Neural crest cell (in vitro differentiated cells): ENCODE measurements around the gene OR52D1. TPM values are rescaled to one million over a fixed set of nuclear protein-coding genes. Genes with fewer than 3 reads are reported as not detected.

Experiments used
- DNase-seq: peaks from one replicate; pipeline ENCODE4 v3.0.0; 2021; ENCODE audit warnings: low read depth, mixed read lengths, low spot score
- H3K27ac Mint-ChIP-seq: one replicate; pipeline ENCODE4 v1.8.0; 2021; ENCODE audit warnings: mild to moderate bottlenecking, mixed read lengths; ENCODE audit not compliant: unreplicated experiment
- H3K27me3 Mint-ChIP-seq: 2 replicates; pipeline ENCODE4 v1.8.0; 2021; ENCODE audit warnings: low read depth, mild to moderate bottlenecking, mixed read lengths
- H3K36me3 Mint-ChIP-seq: 2 replicates; pipeline ENCODE4 v1.8.0; 2021; ENCODE audit warnings: low read depth, mild to moderate bottlenecking, mixed read lengths
- H3K4me1 Mint-ChIP-seq: 2 replicates; pipeline ENCODE4 v1.8.0; 2021; ENCODE audit warnings: mixed read lengths
- H3K4me3 Mint-ChIP-seq: one replicate; pipeline ENCODE4 v1.8.0; 2021; ENCODE audit warnings: mild to moderate bottlenecking, mixed read lengths
- H3K9me3 Mint-ChIP-seq: 2 replicates; pipeline ENCODE4 v1.8.0; 2021; ENCODE audit warnings: mixed read lengths
- CTCF ChIP-seq: fragments of 200-600 bp; sonication (generic); conservative IDR thresholded peaks from 2 replicates; pipeline ENCODE4 v1.5.0; 2021; ENCODE audit warnings: antibody characterized with exemption, mild to moderate bottlenecking
- total RNA-seq: library from RNA; stranded (reverse); gene quantifications from 2 replicates; pipeline ENCODE4 v1.2.1, GENCODE V29; 2021

Gene OR52D1
- total RNA-seq, 1 donor from 2014 or later, result not detected

- Mint-ChIP-seq H3K27me3 (peaks cover 4% of the 10 kb centered on the region), H3K27ac (no peak overlapping the region), H3K4me1 (no peaks in the 10 kb centered on the region), H3K4me3 (no peak overlapping the region), H3K36me3 (no peaks in the 10 kb centered on the region), H3K9me3 (peaks cover 3% of the 10 kb centered on the region)
- DNase-seq, result no peak
- TF ChIP-seq CTCF, result no peak
Measured at GRCh38 chr11:5536482-5536881, 48.0 kb downstream of the OR52D1 start.

Other genes with a start within 250 kb of the OR52D1 start
- gene HBG1, start 238.8 kb upstream of the OR52D1 start, total RNA-seq, result not detected in 2 replicates
- not detected in 2 replicates for gene HBG2, start 233.9 kb upstream of the OR52D1 start, total RNA-seq
- gene HBE1, start 218.7 kb upstream of the OR52D1 start, total RNA-seq, result 0.45 and 0.56 TPM in 2 replicates
- gene OR51B4, start 186.7 kb upstream of the OR52D1 start, total RNA-seq, result not detected in 2 replicates
- gene OR51B2, start 164.4 kb upstream of the OR52D1 start, total RNA-seq, result not detected in 2 replicates
- 0.21 TPM in 1 of 2 replicates, not detected in the other for gene OR51B5, start 145.2 kb upstream of the OR52D1 start, total RNA-seq
- gene OR51B6, start 137.2 kb upstream of the OR52D1 start, total RNA-seq, result not detected in 2 replicates
- not detected in 2 replicates for gene OR51M1, start 104.9 kb upstream of the OR52D1 start, total RNA-seq
- gene OR51Q1, start 66.6 kb upstream of the OR52D1 start, total RNA-seq, result not detected in 2 replicates
- gene OR51I1, start 47.2 kb upstream of the OR52D1 start, total RNA-seq, result not detected in 2 replicates
- not detected in 2 replicates for gene OR51I2, start 39.4 kb upstream of the OR52D1 start, total RNA-seq
- not detected in 2 replicates for gene UBQLN3, start 21.3 kb downstream of the OR52D1 start, total RNA-seq
- 0.09 and 0.20 TPM in 2 replicates for gene UBQLNL, start 28.0 kb downstream of the OR52D1 start, total RNA-seq
- gene OR52H1, start 59.9 kb downstream of the OR52D1 start, total RNA-seq, result not detected in 2 replicates
- gene OR52B6, start 92.2 kb downstream of the OR52D1 start, total RNA-seq, result not detected in 2 replicates
- 11.8 and 13.7 TPM in 2 replicates for gene TRIM6, start 108.0 kb downstream of the OR52D1 start, total RNA-seq
- 1.1 TPM in 1 of 2 replicates, not detected in the other for gene TRIM34, start 136.3 kb downstream of the OR52D1 start, total RNA-seq
- 32.7 and 34.0 TPM in 2 replicates for gene TRIM5, start 196.4 kb downstream of the OR52D1 start, total RNA-seq
- 2.2 and 3.1 TPM in 2 replicates for gene TRIM22, start 201.1 kb downstream of the OR52D1 start, total RNA-seq
- gene OR56B1, start 247.8 kb downstream of the OR52D1 start, total RNA-seq, result not detected in 2 replicates